ENCODE data around the gene BLM. TPM values are rescaled to one million over a fixed set of nuclear protein-coding genes. Genes with fewer than 3 reads are reported as not detected.

Gene BLM
- total RNA-seq, 1 donor from 2014 or later, result 44.8 TPM

- Mint-ChIP-seq H3K27ac (ENCODE audit: unreplicated experiment) (no peak overlapping the region), H3K9me3 (no peaks in the 10 kb centered on the region), H3K4me1 (no peaks in the 10 kb centered on the region), H3K27me3 (ENCODE audit: low read depth) (no peaks in the 10 kb centered on the region), H3K4me3 (no peak overlapping the region), H3K36me3 (ENCODE audit: low read depth) (peaks cover 6% of the 10 kb centered on the region)
- TF ChIP-seq CTCF (conservative IDR thresholded peaks at IDR 0.05), result no peak
- no peak for DNase-seq (ENCODE audit: low read depth, low spot score)
Measured at GRCh38 chr15:90812171-90812957, 95.2 kb downstream of the BLM start.

GRCh38 chr15:90812958-90813265 is 95.8 kb downstream of the BLM start:
- peaks cover 6% of the 10 kb centered on the region for H3K36me3 Mint-ChIP-seq (ENCODE audit: low read depth)
- H3K27ac Mint-ChIP-seq (ENCODE audit: unreplicated experiment), result no peak overlapping the region
- no peak overlapping the region for H3K4me3 Mint-ChIP-seq

GRCh38 chr15:90813796-90814190 is 96.6 kb downstream of the BLM start:
- Mint-ChIP-seq H3K36me3 (ENCODE audit: low read depth) (peaks cover 6% of the 10 kb centered on the region), H3K9me3 (no peaks in the 10 kb centered on the region), H3K27me3 (ENCODE audit: low read depth) (no peaks in the 10 kb centered on the region), H3K4me1 (no peaks in the 10 kb centered on the region), H3K4me3 (no peak overlapping the region), H3K27ac (ENCODE audit: unreplicated experiment) (no peak overlapping the region)
- DNase-seq (ENCODE audit: low read depth, low spot score), result no peak
- no peak for TF ChIP-seq CTCF (conservative IDR thresholded peaks at IDR 0.05)

More at GRCh38 chr15:90812958-90813265, 95.8 kb downstream of the BLM start:
- Mint-ChIP-seq H3K27me3 (ENCODE audit: low read depth) (no peaks in the 10 kb centered on the region), H3K9me3 (no peaks in the 10 kb centered on the region), H3K4me1 (no peaks in the 10 kb centered on the region)
- DNase-seq (ENCODE audit: low read depth, low spot score), result no peak
- no peak for TF ChIP-seq CTCF (conservative IDR thresholded peaks at IDR 0.05)

- no peaks in the 10 kb centered on the region for H3K9me3 Mint-ChIP-seq
- no peak overlapping the region for H3K27ac Mint-ChIP-seq (ENCODE audit: unreplicated experiment)
- TF ChIP-seq CTCF (conservative IDR thresholded peaks at IDR 0.05), result no peak
- DNase-seq (ENCODE audit: low read depth, low spot score), result no peak
- H3K4me3 Mint-ChIP-seq, result no peak overlapping the region
- H3K27me3 Mint-ChIP-seq (ENCODE audit: low read depth), result no peaks in the 10 kb centered on the region
- peaks cover 6% of the 10 kb centered on the region for H3K36me3 Mint-ChIP-seq (ENCODE audit: low read depth)
- H3K4me1 Mint-ChIP-seq, result no peaks in the 10 kb centered on the region
Measured at GRCh38 chr15:90814191-90814821, 97.2 kb downstream of the BLM start.

GRCh38 chr15:90816401-90817116 is 99.4 kb downstream of the BLM start:
- DNase-seq (ENCODE audit: low read depth, low spot score), result no peak
- Mint-ChIP-seq H3K9me3 (no peaks in the 10 kb centered on the region), H3K4me1 (no peaks in the 10 kb centered on the region), H3K36me3 (ENCODE audit: low read depth) (peaks cover 2% of the 10 kb centered on the region), H3K27me3 (ENCODE audit: low read depth) (no peaks in the 10 kb centered on the region), H3K27ac (ENCODE audit: unreplicated experiment) (no peak overlapping the region), H3K4me3 (no peak overlapping the region)
- TF ChIP-seq CTCF (conservative IDR thresholded peaks at IDR 0.05), result no peak

All from neural crest cell (in vitro differentiated cells).